Rectal smooth muscle tissue (tissue), 1 donor: ENCODE measurements around the gene LPP.

ENCODE experiments used
- H3K27ac ChIP-seq: one replicate; pipeline ENCODE4 v1.7.0; 2013; ENCODE audit warnings: low read depth, low read length, inconsistent platforms
- H3K27me3 ChIP-seq: one replicate; pipeline ENCODE4 v1.7.0; 2013; ENCODE audit warnings: low read length; ENCODE audit not compliant: control insufficient read depth, insufficient read depth
- H3K36me3 ChIP-seq: one replicate; pipeline ENCODE4 v1.7.0; 2013; ENCODE audit warnings: low read length; ENCODE audit not compliant: control insufficient read depth, insufficient read depth
- H3K4me1 ChIP-seq: one replicate; pipeline ENCODE4 v1.7.0; 2013; ENCODE audit warnings: low read length; ENCODE audit not compliant: control insufficient read depth, insufficient read depth
- H3K4me3 ChIP-seq: one replicate; pipeline ENCODE4 v1.7.0; 2013; ENCODE audit warnings: low read length
- H3K9ac ChIP-seq: one replicate; pipeline ENCODE4 v1.7.0; 2013; ENCODE audit warnings: low read length

The LPP gene

DNA sequence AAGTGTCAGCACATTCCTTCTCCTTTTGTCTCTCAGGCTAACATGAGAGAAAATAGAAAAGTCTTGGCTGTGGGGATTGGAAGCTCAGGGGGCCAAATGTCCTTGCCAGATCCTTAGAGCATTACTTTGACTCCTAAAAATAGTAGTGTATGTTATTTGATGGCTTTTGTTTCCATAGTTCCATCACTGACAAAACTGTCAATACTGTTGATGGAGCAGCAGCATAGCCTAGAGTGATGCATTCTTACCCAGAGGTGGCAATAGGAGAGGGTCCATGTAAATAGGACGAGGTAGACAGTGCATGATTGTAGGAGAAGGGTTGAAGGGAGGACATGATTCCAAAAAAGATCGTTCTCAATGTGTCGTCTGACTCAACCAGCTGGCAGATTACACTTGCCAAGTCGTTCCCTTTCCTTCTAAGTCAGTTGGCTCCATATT is 735.1 kb downstream of the LPP start:
- H3K36me3 ChIP-seq = no peaks in the 10 kb centered on the region
- no peak overlapping the region for H3K4me3 ChIP-seq
- H3K27ac ChIP-seq = no peak overlapping the region
- no peaks in the 10 kb centered on the region for H3K4me1 ChIP-seq
- H3K9ac ChIP-seq = no peak overlapping the region
- H3K27me3 ChIP-seq = no peaks in the 10 kb centered on the region

DNA sequence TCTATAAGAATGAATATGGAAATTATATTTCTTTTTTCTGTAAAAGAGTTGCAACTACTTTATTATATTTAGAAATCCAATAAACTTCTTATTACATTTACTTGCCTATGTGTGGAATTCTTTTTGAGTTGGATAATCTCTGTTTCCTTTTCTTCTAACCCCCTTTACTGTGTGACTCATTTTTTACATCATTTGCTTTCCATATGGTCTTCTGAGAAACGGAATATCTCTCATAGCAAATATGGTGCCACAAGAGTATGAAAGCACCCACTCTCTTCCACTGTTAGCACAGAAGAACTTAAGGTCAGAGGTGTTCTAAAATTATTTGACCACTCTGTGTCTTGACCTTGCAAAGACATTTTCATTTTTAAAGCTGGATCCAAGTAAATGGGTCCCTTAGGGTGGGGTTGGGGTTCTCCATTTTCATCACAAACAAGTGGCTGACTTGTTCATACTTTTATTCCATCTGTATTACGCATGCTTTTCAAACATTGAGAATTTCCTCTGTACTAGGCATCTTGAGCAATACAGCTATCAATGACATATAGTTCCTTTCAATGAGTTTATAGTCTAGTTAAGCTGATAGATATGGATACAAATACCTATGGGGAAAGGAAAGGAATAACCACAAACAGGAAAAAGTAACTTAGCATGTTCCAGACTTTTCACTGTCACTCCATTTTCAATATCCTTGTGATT is 736.8 kb downstream of the LPP start:
- Histone ChIP-seq H3K27ac (no peak overlapping the region), H3K4me1 (no peaks in the 10 kb centered on the region), H3K36me3 (no peaks in the 10 kb centered on the region), H3K4me3 (no peak overlapping the region), H3K27me3 (no peaks in the 10 kb centered on the region), H3K9ac (no peak overlapping the region)

DNA sequence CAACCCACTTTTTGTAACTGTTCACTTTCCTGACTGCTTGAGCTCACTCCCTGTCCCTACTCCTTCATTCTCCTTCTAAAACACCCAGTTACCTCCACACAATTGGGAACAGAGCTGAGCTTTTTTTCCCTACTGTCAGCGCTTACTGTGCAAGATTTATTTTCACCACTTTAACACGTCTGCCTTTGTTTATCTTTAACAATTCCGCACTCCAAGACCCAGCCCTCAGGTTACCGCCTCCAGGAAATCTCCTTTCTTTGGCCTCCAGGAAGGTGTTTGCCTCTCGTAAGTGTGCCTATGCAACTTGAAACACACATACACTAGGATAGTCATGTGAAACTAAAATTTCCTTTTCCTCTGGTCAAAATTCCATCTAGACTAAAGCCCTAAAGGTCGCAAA is 745.9 kb downstream of the LPP start:
- no peak overlapping the region for H3K9ac ChIP-seq
- no peak overlapping the region for H3K27ac ChIP-seq
- H3K36me3 ChIP-seq = no peaks in the 10 kb centered on the region
- peaks cover 15% of the 10 kb centered on the region for H3K4me1 ChIP-seq
- H3K4me3 ChIP-seq = no peak overlapping the region
- H3K27me3 ChIP-seq = no peaks in the 10 kb centered on the region

DNA sequence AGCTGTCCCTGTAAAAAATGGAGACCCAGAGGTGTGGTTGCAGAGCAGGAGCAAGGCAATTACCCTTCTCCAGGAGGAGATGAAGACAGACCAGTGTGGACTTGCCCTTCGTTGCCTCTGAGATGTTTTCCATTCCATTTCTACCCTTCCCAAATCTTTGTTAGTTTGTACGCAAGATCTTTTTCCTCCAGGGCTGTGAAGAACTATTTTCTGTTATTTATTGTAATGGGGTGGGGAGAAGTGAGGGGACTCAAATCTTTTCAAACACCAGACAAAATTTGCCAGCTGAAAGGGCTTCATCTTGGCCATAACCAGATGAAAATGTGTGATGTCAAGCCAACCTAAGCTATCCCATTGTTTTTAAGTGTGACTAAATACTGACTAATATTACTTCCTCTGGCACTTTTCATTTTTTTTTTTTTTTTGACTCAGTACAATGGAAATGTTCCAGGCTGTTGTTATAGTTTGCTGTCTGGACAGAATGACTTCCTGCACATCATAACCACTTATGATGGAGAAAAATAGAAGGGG is 746.5 kb downstream of the LPP start:
- H3K9ac ChIP-seq = no peak overlapping the region
- no peaks in the 10 kb centered on the region for H3K36me3 ChIP-seq
- no peak overlapping the region for H3K27ac ChIP-seq
- no peak overlapping the region for H3K4me3 ChIP-seq
- peaks cover 15% of the 10 kb centered on the region for H3K4me1 ChIP-seq
- no peaks in the 10 kb centered on the region for H3K27me3 ChIP-seq

DNA sequence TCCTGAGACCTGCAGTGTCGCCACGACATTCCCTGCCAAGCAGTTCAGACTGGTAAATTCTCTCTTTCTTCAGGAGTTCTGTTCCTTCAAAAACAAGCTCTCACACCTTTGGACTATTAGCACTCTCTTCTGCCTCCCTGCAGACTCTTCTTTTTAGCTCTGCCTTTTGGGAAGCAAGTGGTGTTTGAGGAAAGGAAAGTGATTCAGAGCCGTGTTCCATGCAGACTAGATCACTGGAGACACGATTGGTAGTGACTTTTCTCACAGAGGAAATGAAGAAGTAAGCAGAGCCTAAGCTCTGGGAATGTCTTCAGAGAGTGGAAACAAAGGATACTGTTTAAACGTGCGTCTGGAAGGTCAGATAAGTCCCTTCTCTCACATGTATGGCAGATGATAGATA is 747.2 kb downstream of the LPP start:
- H3K36me3 ChIP-seq = no peaks in the 10 kb centered on the region
- H3K4me1 ChIP-seq = peaks cover 18% of the 10 kb centered on the region
- no peaks in the 10 kb centered on the region for H3K27me3 ChIP-seq
- H3K27ac ChIP-seq = no peak overlapping the region
- no peak overlapping the region for H3K4me3 ChIP-seq
- no peak overlapping the region for H3K9ac ChIP-seq

DNA sequence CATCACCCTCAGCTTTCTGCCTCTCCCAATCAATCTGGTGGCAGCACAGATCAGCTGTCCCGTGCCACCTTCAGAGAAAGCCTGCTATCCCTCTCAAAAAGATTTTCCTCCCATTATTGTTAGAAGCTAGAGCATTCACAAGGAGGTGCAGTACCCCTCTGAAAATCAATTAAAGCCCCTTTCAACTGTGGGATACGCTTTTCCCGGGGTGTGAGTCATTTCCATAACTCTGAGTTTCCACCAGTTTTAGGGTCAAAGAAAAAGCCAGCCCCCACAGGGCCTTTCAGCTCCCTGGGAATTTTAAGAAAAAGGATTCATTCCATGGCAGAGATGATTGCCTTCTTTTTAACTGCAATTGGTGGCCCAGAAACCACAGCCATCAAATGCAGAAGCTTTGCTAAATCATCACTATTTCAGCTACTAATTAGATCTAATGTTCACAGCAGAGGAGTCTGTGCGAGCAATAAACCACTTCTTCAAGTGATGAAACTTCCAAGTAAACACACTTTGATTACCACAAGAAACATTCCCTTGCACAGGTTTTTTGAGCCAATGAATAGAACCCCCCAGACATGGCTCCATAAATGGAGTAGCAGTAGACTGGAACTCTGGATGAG is 747.8 kb downstream of the LPP start:
- Histone ChIP-seq H3K36me3 (no peaks in the 10 kb centered on the region), H3K27ac (no peak overlapping the region), H3K9ac (no peak overlapping the region), H3K4me3 (no peak overlapping the region), H3K27me3 (no peaks in the 10 kb centered on the region), H3K4me1 (peaks cover 21% of the 10 kb centered on the region)

DNA sequence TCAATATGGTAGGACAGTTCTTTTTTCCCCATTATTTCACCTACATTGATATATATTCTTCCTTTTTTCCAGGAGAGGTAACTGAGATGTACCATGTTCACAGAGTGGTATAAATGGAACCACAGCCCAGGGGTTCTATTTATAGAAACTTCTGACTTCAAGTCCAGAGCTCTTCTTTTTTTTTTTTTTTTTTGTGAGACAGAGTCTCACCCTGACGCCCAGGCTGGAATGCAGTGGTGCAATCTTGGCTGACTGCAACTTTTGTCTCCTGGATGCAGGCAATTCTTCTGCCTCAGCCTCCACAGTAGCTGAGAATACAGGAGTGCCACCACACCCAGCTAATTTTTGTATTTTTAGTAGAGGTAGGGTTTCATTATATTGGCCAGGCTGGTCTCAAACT is 750.7 kb downstream of the LPP start:
- peaks cover 13% of the 10 kb centered on the region for H3K4me1 ChIP-seq
- H3K27ac ChIP-seq = no peak overlapping the region
- no peaks in the 10 kb centered on the region for H3K27me3 ChIP-seq
- no peak overlapping the region for H3K9ac ChIP-seq
- no peaks in the 10 kb centered on the region for H3K36me3 ChIP-seq
- H3K4me3 ChIP-seq = no peak overlapping the region

DNA sequence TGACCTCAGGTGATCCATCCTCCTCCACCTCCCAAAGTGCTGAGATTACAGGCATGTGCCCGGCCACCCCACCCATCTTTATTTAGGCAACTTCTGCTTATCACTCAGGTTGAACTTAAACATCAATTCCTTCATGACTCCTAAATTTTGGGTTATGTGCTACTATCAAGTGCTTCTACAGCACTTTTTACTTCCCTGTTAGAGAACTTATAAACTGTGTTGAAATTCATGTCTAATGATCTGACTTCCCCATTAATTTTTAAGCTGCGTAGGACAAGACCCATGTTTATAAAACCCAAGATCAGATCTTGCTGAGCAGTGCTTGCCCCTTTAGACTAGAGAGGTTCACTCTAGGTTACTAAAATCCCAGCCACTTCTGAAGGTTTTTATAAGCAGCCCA is 751.6 kb downstream of the LPP start:
- Histone ChIP-seq H3K27me3 (no peaks in the 10 kb centered on the region), H3K4me3 (no peak overlapping the region), H3K27ac (no peak overlapping the region), H3K36me3 (no peaks in the 10 kb centered on the region), H3K4me1 (peaks cover 6% of the 10 kb centered on the region), H3K9ac (no peak overlapping the region)

DNA sequence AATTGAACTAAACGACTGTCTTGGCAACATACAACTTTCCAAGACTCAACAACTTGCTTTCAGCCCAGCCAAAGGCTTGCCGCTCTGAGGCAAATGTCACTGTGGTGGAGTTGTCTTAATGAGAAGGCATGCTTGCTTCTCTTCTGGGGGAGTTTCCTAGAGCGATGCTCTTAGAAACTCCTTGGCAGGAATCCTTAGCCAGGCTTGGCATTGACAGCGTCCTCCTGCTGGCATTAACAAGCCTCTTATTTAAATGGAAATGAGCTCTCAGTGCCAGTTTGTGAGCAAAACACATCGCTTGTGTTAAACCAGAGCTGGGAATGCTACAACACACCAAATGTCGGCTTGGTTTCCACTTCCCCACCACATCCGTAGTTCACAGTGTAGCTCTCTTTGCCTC is 752.3 kb downstream of the LPP start:
- Histone ChIP-seq H3K36me3 (no peaks in the 10 kb centered on the region), H3K27me3 (no peaks in the 10 kb centered on the region), H3K27ac (no peak overlapping the region), H3K9ac (no peak overlapping the region), H3K4me1 (peaks cover 6% of the 10 kb centered on the region), H3K4me3 (no peak overlapping the region)

DNA sequence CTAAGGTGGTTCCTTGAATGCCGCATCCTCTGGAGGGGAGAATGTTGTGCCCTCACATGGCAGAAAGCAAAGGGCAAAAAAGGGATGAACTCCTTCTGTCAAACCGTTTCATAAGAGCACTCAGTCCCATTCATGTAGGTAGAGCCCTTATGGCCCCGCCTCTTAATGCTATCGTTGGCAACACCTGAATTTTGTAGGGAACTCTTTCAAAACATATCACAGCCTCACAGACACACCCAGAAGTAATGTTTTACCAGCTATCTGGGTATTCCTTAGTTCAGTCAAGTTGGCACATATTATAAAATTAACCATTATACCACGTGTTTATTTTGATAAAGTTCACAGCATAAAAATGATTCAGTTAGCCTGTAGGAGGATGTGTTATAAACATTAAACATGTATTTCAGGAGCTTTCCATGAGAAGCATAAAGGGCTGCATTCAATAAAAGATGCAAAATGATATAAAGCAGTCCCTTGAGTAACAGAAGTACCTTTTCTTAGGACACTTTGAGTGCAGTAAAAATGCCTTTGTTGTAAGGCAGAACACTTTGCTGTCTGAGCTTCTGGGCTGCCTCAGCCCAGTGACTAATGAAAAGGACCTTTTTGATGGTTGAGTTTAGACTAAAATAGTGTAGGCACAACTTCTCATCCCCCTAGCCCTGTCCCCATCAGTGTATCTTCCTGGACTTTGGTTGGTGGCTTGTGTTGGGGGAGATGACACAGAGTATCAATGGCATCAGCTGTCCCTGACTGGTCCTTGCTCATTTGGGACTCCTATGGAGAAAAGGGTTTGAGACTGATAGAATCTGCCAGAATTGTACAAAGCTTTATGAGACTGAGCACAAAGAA is 754.3 kb downstream of the LPP start:
- no peak overlapping the region for H3K4me3 ChIP-seq
- peaks cover 6% of the 10 kb centered on the region for H3K4me1 ChIP-seq
- no peak overlapping the region for H3K9ac ChIP-seq
- no peak overlapping the region for H3K27ac ChIP-seq
- no peaks in the 10 kb centered on the region for H3K36me3 ChIP-seq
- no peaks in the 10 kb centered on the region for H3K27me3 ChIP-seq

DNA sequence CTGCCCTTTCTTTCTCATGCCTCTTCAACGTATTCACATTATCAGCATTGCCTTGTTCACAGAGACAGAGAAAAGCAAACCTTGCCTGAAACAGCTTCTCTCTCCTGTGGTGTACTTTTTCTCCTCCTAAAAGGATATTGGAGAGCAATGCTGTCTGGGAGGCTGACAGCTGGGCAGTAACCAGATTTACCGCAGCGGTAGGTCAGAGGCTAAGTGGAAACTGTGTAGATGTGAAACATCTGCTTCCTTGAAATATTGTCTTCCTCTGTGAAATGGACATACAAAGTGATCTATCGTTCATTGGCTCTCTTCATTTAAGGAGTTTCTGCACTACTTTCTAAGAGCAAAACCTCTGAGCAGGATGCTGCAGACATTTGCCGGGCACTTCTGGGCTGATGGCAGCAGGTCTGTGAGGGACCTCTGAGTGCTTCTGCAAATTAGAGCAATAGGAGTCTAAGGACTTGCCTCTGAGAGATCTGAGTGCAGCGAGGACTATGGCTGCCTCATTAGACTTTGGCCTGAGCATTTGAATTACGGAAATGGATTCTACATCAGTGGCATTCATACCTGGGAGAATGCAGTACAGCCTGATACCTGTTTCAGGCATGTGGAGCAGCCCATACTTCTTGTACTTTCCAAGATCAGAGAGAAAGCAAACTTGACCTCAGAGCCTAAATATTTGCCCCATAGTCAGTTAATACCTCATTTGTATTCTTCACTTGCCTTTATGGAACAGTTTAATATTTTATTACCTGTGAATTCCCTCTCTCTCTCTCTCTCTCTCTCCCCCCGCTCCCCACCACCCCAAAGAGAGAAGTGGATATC is 757.3 kb downstream of the LPP start:
- H3K27ac ChIP-seq = no peak overlapping the region
- no peak overlapping the region for H3K4me3 ChIP-seq
- no peak overlapping the region for H3K9ac ChIP-seq
- no peaks in the 10 kb centered on the region for H3K36me3 ChIP-seq
- H3K27me3 ChIP-seq = no peaks in the 10 kb centered on the region
- peaks cover 2% of the 10 kb centered on the region for H3K4me1 ChIP-seq

DNA sequence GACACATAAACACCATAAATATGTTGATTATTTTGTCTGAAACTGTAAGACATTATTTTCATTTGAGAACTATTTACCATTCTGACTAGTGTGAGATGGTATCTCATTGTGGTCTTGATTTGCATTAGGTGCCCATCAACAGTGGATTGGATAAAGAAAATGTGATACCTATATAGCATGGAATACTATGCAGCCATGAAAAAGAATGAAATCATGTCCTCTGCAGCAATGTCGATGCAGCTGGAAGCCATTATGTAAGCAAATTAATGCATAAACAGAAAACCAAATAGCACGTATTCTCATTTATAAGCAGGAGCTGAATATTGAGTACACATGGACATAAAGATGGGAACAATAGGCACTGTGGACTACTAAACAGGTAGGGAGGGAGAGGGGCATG is 759.1 kb downstream of the LPP start:
- no peak overlapping the region for H3K4me3 ChIP-seq
- H3K27me3 ChIP-seq = no peaks in the 10 kb centered on the region
- no peaks in the 10 kb centered on the region for H3K36me3 ChIP-seq

More for the DNA sequence above, 759.1 kb downstream of the LPP start:
- H3K9ac ChIP-seq = no peak overlapping the region
- no peaks in the 10 kb centered on the region for H3K4me1 ChIP-seq
- no peak overlapping the region for H3K27ac ChIP-seq
